Ovary (tissue), 9 donors: ENCODE measurements around the gene GGT6. TPM values are rescaled to one million over a fixed set of nuclear protein-coding genes. Genes with fewer than 3 reads are reported as not detected.
"Not testable (repeated sequence)": the region's sequence is repeated elsewhere in the genome, so short reads cannot be mapped to it uniquely, and the experiment has no call there.

Source experiments
- DNase-seq, 5 donors: peaks; one replicate each; pipeline ENCODE4 v3.0.0-alpha.2; 2019 to 2020
- H3K27ac ChIP-seq, 2 donors: fragments of 200-600 bp; one replicate each; pipeline versions ENCODE4 v1.5.1 to v1.8.0; 2019 to 2022
- H3K27me3 ChIP-seq: fragments of 200-600 bp; one replicate; pipeline ENCODE4 v1.8.0; 2022
- H3K36me3 ChIP-seq: fragments of 200-600 bp; sonication (generic); one replicate; pipeline ENCODE4 v1.5.1; 2019
- H3K4me1 ChIP-seq: one replicate; pipeline ENCODE4 v1.8.1; 2013; ENCODE audit warnings: mild to moderate bottlenecking, moderate library complexity; ENCODE audit not compliant: insufficient read depth
- H3K4me3 ChIP-seq: fragments of 200-600 bp; sonication (generic); one replicate; pipeline ENCODE4 v1.5.1; 2017
- H3K9me3 ChIP-seq, 2 donors: fragments of 200-600 bp in 1 of 2; sonication (generic) in 1 of 2; one replicate each; pipeline versions ENCODE4 v1.5.1 to v1.8.1; 2013 to 2019; ENCODE audit warnings: mild to moderate bottlenecking in 1 of 2, moderate library complexity in 1 of 2
- CTCF ChIP-seq, 3 donors: fragments of 450-650 bp in 2 of 3; fragments of 200-600 bp in 1 of 3; IDR thresholded peaks; one replicate each; pipeline versions ENCODE4 v1.5.1 to v1.8.0; 2016 to 2022; ENCODE audit warnings: antibody characterized with exemption in 3 of 3, mild to moderate bottlenecking in 1 of 3
- EP300 ChIP-seq: sonication (generic); formaldehyde crosslinking; IDR thresholded peaks from one replicate; pipeline ENCODE4 v1.6.1; 2017; ENCODE audit warnings: antibody characterized with exemption
- POLR2A ChIP-seq: fragments of 450-650 bp; IDR thresholded peaks from one replicate; pipeline ENCODE4 v1.6.1; 2017; ENCODE audit warnings: antibody characterized with exemption, mild to moderate bottlenecking, moderate library complexity
- WGBS, 3 donors: extraction: QIAGEN DNeasy Blood & Tissue Kit in 1 of 3; methylation state at CpG; one replicate each; pipeline versions ENCODE4 v1.1.5 to v1.1.7; 2013 to 2017; 5-methylcytosine and 5-hydroxymethylcytosine counted together
- intact Hi-C, 4 donors: fragments of 100-400 bp; cut with DNase I; formaldehyde crosslinking; loops; one replicate each; pipeline versions ENCODE4 v1.11.0 to v1.15.1; 2022 to 2023
- polyA plus RNA-seq, 2 donors: library from polyadenylated mRNA; stranded (reverse); fragments of 200-250 nt in 1 of 2; fragments of 350-450 nt in 1 of 2; fragmentation: Illumina TruSeq in 1 of 2; extraction: RNeasy Lipid Tissue Mini Kit (QIAGEN cat#74804) in 1 of 2; gene quantifications; one replicate each; pipeline ENCODE4 v1.2.3, GENCODE V29; 2013 to 2014
- total RNA-seq, 7 donors: library from RNA; depleted of rRNA in 2 of 7; stranded (reverse); fragments of >200 nt in 2 of 7; fragmentation: NEBNext Ultra II Directional in 3 of 7; extraction: Animal tissue kit (Norgen Biotek cat#: 25700) in 3 of 7; gene quantifications; one replicate each; pipeline versions ENCODE4 v1.1.0 to v1.2.4, GENCODE V29; 2016 to 2023
- donor health status: DM: no; HTN: no; CAD: no; lungs with moderate emphysema.
- donor health status: DM: no; HTN: no; CAD: no.
- donor health status: Bipolar disorder and iron deficiency.
- donor health status: DM: yes; HTN: yes; CAD: no.
- donor health status: DM: no; HTN: no; CAD: no.
- donor health status: DM: yes; HTN: yes; CAD: no.

Gene GGT6
- total and polyA plus RNA-seq, 9 donors = 0.08 to 31.5 (median 1.1) TPM

- peak in 2 of 5 donors; percentile 22 to 40 for DNase-seq
- no peak overlapping the region for H3K4me3 ChIP-seq
- H3K27ac ChIP-seq = no peak overlapping the region
- WGBS, 3 donors = 43 to 52% (median 46%) methylated on average over 7 of the region's 7 CpGs
- H3K4me1 ChIP-seq = peaks cover 5% of the 10 kb centered on the region
- TF ChIP-seq EP300 (no peak), POLR2A (no peak), CTCF (IDR thresholded peaks at IDR 0.05) (no peak)
- H3K27me3 ChIP-seq = no peaks in the 10 kb centered on the region
- no peaks in the 10 kb centered on the region for H3K36me3 ChIP-seq
- intact Hi-C loops = no loop called here
- no peaks in the 10 kb centered on the region for H3K9me3 ChIP-seq
These were observed 21.7 kb upstream of the GGT6 start for GRCh38 chr17:4582101-4582501.

- no peaks in the 10 kb centered on the region for H3K27me3 ChIP-seq
- DNase-seq = peak in 1 of 5 donors; percentile 11
- H3K27ac ChIP-seq = no peak overlapping the region
- no peak for TF ChIP-seq EP300
- no peak for TF ChIP-seq POLR2A
- TF ChIP-seq CTCF (IDR thresholded peaks at IDR 0.05) = no peak
- 47 to 58% (median 49%) methylated on average over 7 of the region's 7 CpGs for WGBS, 3 donors
- peaks cover 5% of the 10 kb centered on the region for H3K4me1 ChIP-seq
- H3K4me3 ChIP-seq = no peak overlapping the region
- intact Hi-C loops = no loop called here
- H3K9me3 ChIP-seq = no peaks in the 10 kb centered on the region
- H3K36me3 ChIP-seq = no peaks in the 10 kb centered on the region
These were observed 19.9 kb upstream of the GGT6 start for GRCh38 chr17:4580291-4580690.

- Histone ChIP-seq H3K4me1 (peaks cover 4% of the 10 kb centered on the region), H3K27ac (no peak overlapping the region), H3K36me3 (no peaks in the 10 kb centered on the region), H3K4me3 (no peak overlapping the region), H3K9me3 (no peaks in the 10 kb centered on the region), H3K27me3 (no peaks in the 10 kb centered on the region)
- 77 to 90% (median 79%) methylated on average over 11 of the region's 11 CpGs for WGBS, 3 donors
- TF ChIP-seq POLR2A (no peak), CTCF (IDR thresholded peaks at IDR 0.05) (no peak), EP300 (no peak)
- intact Hi-C loops = loop anchor here in 1 of 4 donors (5.0 kb wide), 1 partner anchor 33 kb away; no protein-coding TSS in a partner anchor
- DNase-seq = no peak
These were observed 19.3 kb upstream of the GGT6 start for GRCh38 chr17:4579678-4580077.

GRCh38 chr17:4578349-4578748, 18.0 kb upstream of the GGT6 start:
- H3K27ac ChIP-seq, H3K9me3 ChIP-seq, H3K36me3 ChIP-seq, H3K4me1 ChIP-seq, H3K27me3 ChIP-seq, H3K4me3 ChIP-seq: not testable (repeated sequence)
- intact Hi-C loops = loop anchor here in 1 of 4 donors (5.0 kb wide), 1 partner anchor 34 kb away; no protein-coding TSS in a partner anchor
- DNase-seq = peak in 1 of 5 donors; percentile 17
- 94 to 97% (median 95%) methylated on average over 5 to 24 of the region's 24 CpGs for WGBS, 3 donors

- TF ChIP-seq POLR2A (no peak), EP300 (no peak), CTCF (IDR thresholded peaks at IDR 0.05) (no peak)
- Histone ChIP-seq H3K4me1 (no peaks in the 10 kb centered on the region), H3K36me3 (no peaks in the 10 kb centered on the region), H3K4me3 (no peak overlapping the region), H3K27me3 (no peaks in the 10 kb centered on the region), H3K9me3 (no peaks in the 10 kb centered on the region), H3K27ac (no peak overlapping the region)
- DNase-seq = peak in 1 of 5 donors; percentile 15
- WGBS, 3 donors = 64 to 75% (median 67%) methylated on average over 8 of the region's 8 CpGs
- intact Hi-C loops = loop anchor here in 1 of 4 donors (5.0 kb wide), 1 partner anchor 35 kb away; no protein-coding TSS in a partner anchor
These were observed 17.1 kb upstream of the GGT6 start for GRCh38 chr17:4577386-4577993.
